Measurements from ENCODE around the gene CCDC81. TPM values are rescaled to one million over a fixed set of nuclear protein-coding genes. Genes with fewer than 3 reads are reported as not detected.

Gene CCDC81
- total RNA-seq, 1 experiment from 2014 or later, result 0.49 TPM

GRCh38 chr11:86398106-86398505, 23.4 kb downstream of the CCDC81 start:
- Histone ChIP-seq H3K36me3 (ENCODE audit: control insufficient read depth, insufficient read depth, low read length) (no peaks in the 10 kb centered on the region), H3K27ac (ENCODE audit: low read length) (no peak overlapping the region), H3K4me3 (ENCODE audit: low read depth in 2 of 2, low read length in 2 of 2) (no peak overlapping the region), H3K27me3 (ENCODE audit: control insufficient read depth, insufficient read depth, low read length) (no peaks in the 10 kb centered on the region), H3K4me1 (ENCODE audit: control insufficient read depth, insufficient read depth, low read length) (no peaks in the 10 kb centered on the region), H3K9me3 (ENCODE audit: control insufficient read depth, insufficient read depth, low read depth, low read length) (no peaks in the 10 kb centered on the region)
- ATAC-seq, result no peak
- no peak for DNase-seq (ENCODE audit: low read depth, low spot score)
- no TSS peak for BruUV-seq (replicated peaks)
- POLR2A ChIA-PET, result no interaction called here
- in situ Hi-C loops (cut with HindIII; ENCODE audit: low pct_unique_long_range_greater_than_20kb, low sequenced_read_pairs), result no loop called here
- TF ChIP-seq POLR2AphosphoS5 (IDR thresholded peaks at IDR 0.05; ENCODE audit: low read depth, low read length) (no peak), TCF7L2 (IDR thresholded peaks at IDR 0.05; ENCODE audit: low read depth, low read length) (no peak), SIN3A (IDR thresholded peaks at IDR 0.05; ENCODE audit: borderline replicate concordance, insufficient read depth, low read depth, low read length) (no peak), CTCF (IDR thresholded peaks at IDR 0.05) (no peak), REST (IDR thresholded peaks at IDR 0.05; ENCODE audit: insufficient read depth in 1 of 2, low read depth in 2 of 2, low read length in 1 of 2) (no peak)
- intact Hi-C loops (cut with micrococcal nuclease; ENCODE audit: unreplicated experiment), result no loop called here
- CTCF ChIA-PET, result interaction anchor here (0.8 kb wide), 1 partner anchor 37 kb away, joined by 4 read pairs; no protein-coding TSS in a partner anchor

- in situ Hi-C loops (cut with HindIII; ENCODE audit: low pct_unique_long_range_greater_than_20kb, low sequenced_read_pairs), result no loop called here
- Histone ChIP-seq H3K27me3 (ENCODE audit: control insufficient read depth, insufficient read depth, low read length) (no peaks in the 10 kb centered on the region), H3K4me1 (ENCODE audit: control insufficient read depth, insufficient read depth, low read length) (no peaks in the 10 kb centered on the region), H3K27ac (ENCODE audit: low read length) (no peak overlapping the region), H3K9me3 (ENCODE audit: control insufficient read depth, insufficient read depth, low read depth, low read length) (no peaks in the 10 kb centered on the region), H3K36me3 (ENCODE audit: control insufficient read depth, insufficient read depth, low read length) (no peaks in the 10 kb centered on the region), H3K4me3 (ENCODE audit: low read depth in 2 of 2, low read length in 2 of 2) (no peak overlapping the region)
- CTCF ChIA-PET, result no interaction called here
- POLR2A ChIA-PET, result interaction anchor here (0.7 kb wide), 1 partner anchor 368 kb away, joined by 8 read pairs; no protein-coding TSS in a partner anchor
- no peak for TF ChIP-seq CTCF (IDR thresholded peaks at IDR 0.05)
- TF ChIP-seq POLR2AphosphoS5 (IDR thresholded peaks at IDR 0.05; ENCODE audit: low read depth, low read length), result no peak
- TF ChIP-seq SIN3A (IDR thresholded peaks at IDR 0.05; ENCODE audit: borderline replicate concordance, insufficient read depth, low read depth, low read length), result no peak
- no peak for TF ChIP-seq REST (IDR thresholded peaks at IDR 0.05; ENCODE audit: insufficient read depth in 1 of 2, low read depth in 2 of 2, low read length in 1 of 2)
- TF ChIP-seq TCF7L2 (IDR thresholded peaks at IDR 0.05; ENCODE audit: low read depth, low read length), result no peak
- no peak for ATAC-seq
- intact Hi-C loops (cut with micrococcal nuclease; ENCODE audit: unreplicated experiment), result no loop called here
- BruUV-seq (replicated peaks), result no TSS peak
- DNase-seq (ENCODE audit: low read depth, low spot score), result no peak
These were observed 28.8 kb downstream of the CCDC81 start for GRCh38 chr11:86403458-86403857.
